ENCODE results near the gene CHRNA7.
"Not testable (repeated sequence)": the region's sequence is repeated elsewhere in the genome, so short reads cannot be mapped to it uniquely, and the experiment has no call there.

CHRNA7 gene

GRCh38 chr15:32152574-32152973 is 122.3 kb downstream of the CHRNA7 start:
- no peaks in the 10 kb centered on the region for H3K36me3 ChIP-seq
- H3K27me3 ChIP-seq (ENCODE audit: insufficient read depth, low read depth, severe bottlenecking) = no peaks in the 10 kb centered on the region
- TF ChIP-seq, protein P1, sequence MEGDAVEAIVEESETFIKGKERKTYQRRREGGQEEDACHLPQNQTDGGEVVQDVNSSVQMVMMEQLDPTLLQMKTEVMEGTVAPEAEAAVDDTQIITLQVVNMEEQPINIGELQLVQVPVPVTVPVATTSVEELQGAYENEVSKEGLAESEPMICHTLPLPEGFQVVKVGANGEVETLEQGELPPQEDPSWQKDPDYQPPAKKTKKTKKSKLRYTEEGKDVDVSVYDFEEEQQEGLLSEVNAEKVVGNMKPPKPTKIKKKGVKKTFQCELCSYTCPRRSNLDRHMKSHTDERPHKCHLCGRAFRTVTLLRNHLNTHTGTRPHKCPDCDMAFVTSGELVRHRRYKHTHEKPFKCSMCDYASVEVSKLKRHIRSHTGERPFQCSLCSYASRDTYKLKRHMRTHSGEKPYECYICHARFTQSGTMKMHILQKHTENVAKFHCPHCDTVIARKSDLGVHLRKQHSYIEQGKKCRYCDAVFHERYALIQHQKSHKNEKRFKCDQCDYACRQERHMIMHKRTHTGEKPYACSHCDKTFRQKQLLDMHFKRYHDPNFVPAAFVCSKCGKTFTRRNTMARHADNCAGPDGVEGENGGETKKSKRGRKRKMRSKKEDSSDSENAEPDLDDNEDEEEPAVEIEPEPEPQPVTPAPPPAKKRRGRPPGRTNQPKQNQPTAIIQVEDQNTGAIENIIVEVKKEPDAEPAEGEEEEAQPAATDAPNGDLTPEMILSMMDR (IDR thresholded peaks at IDR 0.05; ENCODE audit: low read depth, low read length) = no peak
- H3K27ac ChIP-seq = no peak overlapping the region
- H3K9me3 ChIP-seq (ENCODE audit: severe bottlenecking) = no peaks in the 10 kb centered on the region
- no peak for DNase-seq
- H3K4me3 ChIP-seq (ENCODE audit: low read depth, low read length) = no peak overlapping the region

DNA sequence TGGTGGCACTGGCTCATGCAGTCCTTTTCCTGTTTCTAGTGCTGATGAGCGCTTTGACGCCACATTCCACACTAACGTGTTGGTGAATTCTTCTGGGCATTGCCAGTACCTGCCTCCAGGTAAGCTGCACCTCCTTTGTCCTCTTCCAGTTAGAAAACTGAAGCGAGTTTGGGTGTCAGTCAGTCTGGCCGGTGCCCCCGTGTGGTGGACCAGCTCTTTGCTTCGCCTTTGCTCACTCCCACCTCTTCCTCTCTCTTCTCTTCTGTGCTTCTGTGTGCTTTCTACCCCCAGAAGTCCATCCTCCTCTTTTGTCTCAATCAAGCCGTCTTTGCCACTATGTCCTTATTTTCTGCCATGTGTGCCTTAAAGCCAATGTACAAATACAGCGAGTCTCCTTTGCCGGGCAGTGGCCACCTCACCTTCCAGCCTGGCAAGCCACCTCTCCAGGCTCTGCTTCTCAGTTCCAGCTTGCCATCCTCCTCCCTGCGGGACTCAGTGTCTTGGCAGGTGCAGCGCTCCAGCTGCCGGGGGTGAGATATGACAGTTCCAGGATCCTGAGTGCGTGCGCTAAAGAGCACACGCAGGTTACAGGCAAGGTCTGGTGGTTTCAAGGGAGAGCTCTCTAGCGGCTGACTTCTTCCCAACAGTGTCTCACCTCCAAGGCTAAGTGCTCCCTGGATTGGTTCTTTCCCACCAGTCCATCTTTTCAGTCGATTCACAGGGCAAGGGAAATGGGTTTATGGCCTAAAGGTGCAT is 123.7 kb downstream of the CHRNA7 start:
- not testable (repeated sequence) for H3K4me3 ChIP-seq (ENCODE audit: low read depth, low read length); H3K27ac ChIP-seq; H3K27me3 ChIP-seq (ENCODE audit: insufficient read depth, low read depth, severe bottlenecking); H3K9me3 ChIP-seq (ENCODE audit: severe bottlenecking); H3K36me3 ChIP-seq; DNase-seq

DNA sequence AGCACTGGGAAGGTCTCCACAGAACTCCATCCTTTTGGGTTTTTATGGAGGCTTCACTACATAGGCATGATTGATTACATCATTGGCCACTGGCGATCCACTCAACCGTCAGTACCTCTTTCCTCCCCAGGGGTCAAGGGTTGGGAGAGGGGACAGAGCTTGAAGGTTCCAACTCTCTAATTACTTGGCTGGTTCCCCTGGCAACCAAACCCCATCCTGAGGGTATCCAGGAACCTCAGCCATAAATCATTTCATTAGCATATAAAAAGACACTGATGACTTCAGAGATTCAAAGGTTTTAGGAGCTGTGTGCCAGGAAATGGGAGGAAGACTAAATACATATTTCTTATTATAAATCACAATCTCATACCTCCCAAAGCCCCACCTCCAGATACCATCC is 131.8 kb downstream of the CHRNA7 start:
- H3K36me3 ChIP-seq; H3K27me3 ChIP-seq (ENCODE audit: insufficient read depth, low read depth, severe bottlenecking); H3K9me3 ChIP-seq (ENCODE audit: severe bottlenecking); DNase-seq; H3K27ac ChIP-seq; H3K4me3 ChIP-seq (ENCODE audit: low read depth, low read length): not testable (repeated sequence)

- not testable (repeated sequence) for H3K4me3 ChIP-seq (ENCODE audit: low read depth, low read length); DNase-seq; H3K27me3 ChIP-seq (ENCODE audit: insufficient read depth, low read depth, severe bottlenecking); H3K9me3 ChIP-seq (ENCODE audit: severe bottlenecking); H3K36me3 ChIP-seq; H3K27ac ChIP-seq
These were observed 133.8 kb downstream of the CHRNA7 start for GRCh38 chr15:32164065-32164464.

DNA sequence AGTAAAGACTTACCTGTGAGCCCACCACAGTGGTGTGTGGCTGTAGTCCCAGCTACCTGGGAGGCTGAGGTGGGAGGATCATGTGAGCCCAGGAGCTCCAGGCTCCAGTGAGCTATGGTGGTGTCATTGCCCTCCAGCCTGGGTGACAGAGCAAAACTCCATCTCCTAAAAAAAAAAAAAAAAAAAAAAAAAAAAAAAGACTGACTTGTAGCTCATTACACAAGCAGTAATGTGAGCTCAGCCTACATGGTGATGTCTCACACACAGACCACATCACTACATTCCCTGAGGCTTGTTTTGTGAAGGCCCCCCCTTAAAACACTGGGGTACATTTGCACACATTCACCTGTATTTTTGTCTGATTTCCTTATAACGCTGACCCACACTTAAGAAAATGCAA is 134.4 kb downstream of the CHRNA7 start:
- H3K9me3 ChIP-seq (ENCODE audit: severe bottlenecking); H3K27ac ChIP-seq; DNase-seq; H3K36me3 ChIP-seq; H3K4me3 ChIP-seq (ENCODE audit: low read depth, low read length); H3K27me3 ChIP-seq (ENCODE audit: insufficient read depth, low read depth, severe bottlenecking): not testable (repeated sequence)

DNA sequence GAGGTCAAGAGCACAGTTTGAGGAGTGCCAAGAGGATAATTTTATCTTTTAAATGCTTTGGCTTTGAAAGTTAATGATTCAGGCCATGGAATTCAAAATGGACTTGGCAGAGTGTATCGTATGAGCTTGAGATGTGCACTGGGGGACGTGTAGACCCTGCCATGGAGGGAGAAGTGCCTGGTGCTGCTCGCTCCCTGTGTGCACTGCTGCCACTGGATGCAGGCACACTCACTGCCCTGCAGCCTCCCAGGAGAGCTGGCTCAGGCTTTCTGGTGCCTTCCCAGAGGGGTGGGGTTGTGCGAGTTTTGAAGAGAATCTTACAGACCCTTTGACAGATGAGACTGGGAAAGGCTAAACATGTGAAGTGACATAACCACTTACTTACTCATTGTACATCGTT is 135.5 kb downstream of the CHRNA7 start:
- H3K4me3 ChIP-seq (ENCODE audit: low read depth, low read length) = not testable (repeated sequence)

DNA sequence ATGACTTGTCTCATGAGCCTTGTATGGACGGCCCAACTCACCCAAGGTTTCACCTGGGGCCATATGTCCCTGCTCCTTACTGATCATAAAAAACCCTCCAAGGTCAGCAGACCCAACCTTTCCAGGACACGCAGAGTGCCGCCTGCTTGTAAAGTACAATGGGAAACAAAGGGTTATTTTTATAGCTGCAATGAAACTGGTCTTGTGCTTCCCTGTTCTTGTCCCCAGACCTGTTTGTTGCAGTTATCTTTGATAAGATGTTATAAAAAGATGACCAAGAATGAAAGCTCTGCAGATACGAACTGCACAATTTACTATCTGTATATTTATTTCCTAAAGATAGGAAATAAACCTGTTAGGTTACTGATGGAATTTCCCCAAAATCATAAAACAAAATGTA is 136.0 kb downstream of the CHRNA7 start:
- not testable (repeated sequence) for H3K9me3 ChIP-seq (ENCODE audit: severe bottlenecking); DNase-seq; H3K4me3 ChIP-seq (ENCODE audit: low read depth, low read length); H3K27ac ChIP-seq; H3K27me3 ChIP-seq (ENCODE audit: insufficient read depth, low read depth, severe bottlenecking); H3K36me3 ChIP-seq

More for the DNA sequence above, 135.5 kb downstream of the CHRNA7 start:
- H3K27ac ChIP-seq; H3K36me3 ChIP-seq; H3K27me3 ChIP-seq (ENCODE audit: insufficient read depth, low read depth, severe bottlenecking); DNase-seq; H3K9me3 ChIP-seq (ENCODE audit: severe bottlenecking): not testable (repeated sequence)

- H3K4me3 ChIP-seq (ENCODE audit: low read depth, low read length); H3K9me3 ChIP-seq (ENCODE audit: severe bottlenecking); H3K27me3 ChIP-seq (ENCODE audit: insufficient read depth, low read depth, severe bottlenecking); H3K36me3 ChIP-seq; H3K27ac ChIP-seq; DNase-seq: not testable (repeated sequence)
These were observed 137.6 kb downstream of the CHRNA7 start for GRCh38 chr15:32167913-32168312.

DNA sequence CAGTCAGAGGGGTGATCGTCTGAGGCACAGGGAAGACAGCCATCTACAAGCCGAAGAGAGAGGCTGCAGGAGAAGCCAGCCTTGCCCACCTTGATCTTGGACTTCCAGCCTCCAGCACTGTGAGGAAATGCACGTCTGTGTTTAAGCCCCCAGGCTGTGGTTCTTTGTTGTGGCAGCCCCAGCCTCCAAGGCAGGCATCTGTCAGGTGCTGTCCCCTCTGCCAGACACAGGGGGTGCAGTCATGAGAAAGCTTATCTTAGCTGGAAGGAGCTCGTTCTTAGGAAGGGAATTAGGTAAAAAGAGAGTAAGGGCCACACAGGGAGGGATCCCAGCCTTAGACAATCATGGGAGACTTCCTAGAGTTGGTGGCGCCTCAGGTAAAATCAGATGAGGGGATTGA is 150.3 kb downstream of the CHRNA7 start:
- not testable (repeated sequence) for H3K36me3 ChIP-seq; H3K4me3 ChIP-seq (ENCODE audit: low read depth, low read length); H3K27ac ChIP-seq; H3K9me3 ChIP-seq (ENCODE audit: severe bottlenecking); H3K27me3 ChIP-seq (ENCODE audit: insufficient read depth, low read depth, severe bottlenecking); DNase-seq

GRCh38 chr15:32193780-32194179 is 163.5 kb downstream of the CHRNA7 start:
- H3K36me3 ChIP-seq; H3K9me3 ChIP-seq (ENCODE audit: severe bottlenecking); DNase-seq: not testable (repeated sequence)

DNA sequence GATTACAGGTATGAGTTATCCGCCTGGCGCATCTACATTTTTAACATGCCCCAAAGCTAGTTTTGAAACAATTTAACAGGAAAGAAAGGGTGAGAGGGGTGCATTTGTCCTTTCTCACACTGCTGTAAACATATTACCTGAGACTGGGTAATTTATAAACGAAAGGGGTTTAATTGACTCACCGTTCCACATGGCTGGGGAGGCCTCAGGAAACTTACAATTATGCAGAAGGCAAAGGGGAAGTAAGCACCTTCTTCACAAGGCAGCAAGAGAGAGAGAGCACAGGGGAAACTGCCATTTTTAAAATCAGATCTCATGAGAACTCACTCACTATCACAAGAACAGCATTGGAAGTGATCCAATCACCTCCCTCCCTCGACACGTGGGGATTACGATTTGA is 165.9 kb downstream of the CHRNA7 start:
- not testable (repeated sequence) for H3K27ac ChIP-seq; H3K9me3 ChIP-seq (ENCODE audit: severe bottlenecking); H3K4me3 ChIP-seq (ENCODE audit: low read depth, low read length); H3K36me3 ChIP-seq; H3K27me3 ChIP-seq (ENCODE audit: insufficient read depth, low read depth, severe bottlenecking); DNase-seq

More at GRCh38 chr15:32193780-32194179, 163.5 kb downstream of the CHRNA7 start:
- not testable (repeated sequence) for H3K4me3 ChIP-seq (ENCODE audit: low read depth, low read length); H3K27ac ChIP-seq; H3K27me3 ChIP-seq (ENCODE audit: insufficient read depth, low read depth, severe bottlenecking)

DNA sequence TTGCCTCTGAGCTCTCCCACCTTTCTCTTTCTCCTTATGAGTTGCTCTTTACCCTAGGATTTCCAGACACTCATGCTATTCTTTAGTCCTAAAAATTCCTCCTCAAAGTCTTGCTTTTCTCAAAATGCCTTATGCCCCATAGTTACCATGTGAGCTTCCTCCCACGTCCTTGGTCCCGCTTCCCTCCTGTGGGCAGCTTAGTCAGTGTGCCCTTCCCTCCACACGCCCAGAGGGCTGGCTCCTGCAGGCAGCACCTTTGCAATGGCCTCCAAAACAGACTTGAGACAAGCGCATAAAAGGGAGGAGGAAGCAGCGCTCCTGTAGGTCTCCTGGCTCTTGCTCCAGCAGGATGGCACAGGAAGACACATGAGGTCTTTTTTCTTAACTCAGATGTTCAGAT is 168.6 kb downstream of the CHRNA7 start:
- H3K9me3 ChIP-seq (ENCODE audit: severe bottlenecking); H3K27me3 ChIP-seq (ENCODE audit: insufficient read depth, low read depth, severe bottlenecking); H3K36me3 ChIP-seq; H3K27ac ChIP-seq; H3K4me3 ChIP-seq (ENCODE audit: low read depth, low read length); DNase-seq: not testable (repeated sequence)

DNA sequence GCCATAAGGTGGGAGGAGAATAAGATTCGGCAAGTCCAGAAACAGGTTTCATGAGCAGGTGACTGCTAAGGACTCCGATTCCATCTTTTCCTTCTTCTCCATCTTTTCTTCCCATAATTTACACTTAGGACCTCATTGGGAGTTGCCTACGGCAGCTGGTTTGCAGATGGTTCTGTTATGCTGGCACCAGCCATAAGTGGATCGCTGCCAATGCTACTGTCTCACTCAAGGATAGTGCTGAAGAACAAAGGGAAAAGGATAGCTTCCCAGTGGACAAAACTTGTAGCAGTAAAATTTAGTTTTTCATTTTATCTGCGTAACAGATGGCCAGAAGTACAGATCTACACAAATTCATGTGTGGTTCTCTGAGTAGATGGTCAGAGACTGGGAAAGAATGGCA is 178.8 kb downstream of the CHRNA7 start:
- not testable (repeated sequence) for H3K36me3 ChIP-seq; H3K27me3 ChIP-seq (ENCODE audit: insufficient read depth, low read depth, severe bottlenecking); H3K9me3 ChIP-seq (ENCODE audit: severe bottlenecking); H3K4me3 ChIP-seq (ENCODE audit: low read depth, low read length); DNase-seq; H3K27ac ChIP-seq

All from WERI-Rb-1 (cell line).